ENCODE measurements around the gene ANKRD13D. TPM values are rescaled to one million over a fixed set of nuclear protein-coding genes. Genes with fewer than 3 reads are reported as not detected.
A peak's percentile ranks its signal among the peaks of the same experiment; 100 is the strongest.

ANKRD13D gene
- 36.9 TPM for total RNA-seq

DNA sequence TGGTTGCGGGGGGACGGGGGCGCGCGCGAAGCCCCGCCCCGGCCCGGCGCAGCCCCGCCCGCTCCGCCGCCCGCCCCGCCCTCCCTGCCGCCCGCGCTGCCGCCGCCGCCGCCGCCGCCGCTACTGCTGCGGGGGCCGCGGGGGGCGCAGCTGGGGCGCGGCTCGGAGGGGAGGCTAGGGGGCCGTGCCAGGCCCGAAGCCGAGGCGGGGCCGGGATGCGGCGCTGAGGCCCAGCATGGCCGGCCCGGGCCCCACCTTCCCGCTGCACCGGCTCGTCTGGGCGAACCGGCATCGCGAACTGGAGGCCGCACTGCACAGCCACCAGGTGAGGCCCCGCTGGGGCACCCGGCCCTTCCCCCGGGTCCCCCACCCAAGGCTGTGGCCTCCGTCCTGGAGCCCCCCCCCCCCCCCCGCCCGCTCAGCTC lies at the start of gene ANKRD13D:
TSS of gene ANKRD13D (plus strand) at position 78 of the 425 bp plus-strand sequence. CDS start at position 236, 158 bp downstream.
- no peak for DNase-seq

DNA sequence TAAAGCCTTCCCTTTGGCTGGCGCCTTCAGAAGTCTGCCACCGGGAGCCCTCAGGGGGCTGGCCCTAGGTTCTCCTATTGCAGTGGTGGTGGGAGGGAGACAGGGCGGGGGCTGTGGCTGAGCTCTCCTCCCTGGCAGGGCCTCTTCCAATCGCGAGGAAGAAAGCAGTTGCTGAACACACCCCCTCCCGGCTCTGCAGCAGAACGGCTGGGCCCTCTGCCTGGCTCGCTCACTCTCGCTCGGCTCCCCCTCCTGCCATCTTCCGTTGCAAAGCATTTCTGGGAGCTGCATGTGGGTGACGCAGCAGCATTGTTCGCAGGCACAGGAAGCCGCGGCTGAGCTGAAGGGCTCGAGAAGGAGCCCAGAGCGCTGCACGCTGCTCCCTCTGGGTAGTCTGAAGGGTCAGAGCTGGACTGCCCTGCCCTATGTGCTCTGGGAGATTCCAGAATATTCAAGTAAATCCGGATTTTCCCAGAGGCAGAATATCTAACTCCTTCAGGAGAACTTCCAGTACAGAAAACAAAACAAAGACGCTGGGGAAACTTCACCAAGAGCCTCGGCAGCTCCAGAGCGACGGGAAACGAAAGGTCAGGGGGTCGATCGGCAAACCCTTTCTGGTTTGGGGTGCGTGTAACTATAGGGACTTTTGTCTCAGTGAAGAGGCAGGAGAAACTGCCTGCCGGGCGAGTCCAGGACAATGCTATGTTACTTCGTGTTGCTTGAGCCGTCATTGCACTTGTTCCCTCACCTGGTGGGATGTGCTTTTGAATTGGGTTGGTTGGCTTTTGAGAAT lies 49.1 kb upstream of the ANKRD13D start:
- peak; percentile 99 for DNase-seq

DNA sequence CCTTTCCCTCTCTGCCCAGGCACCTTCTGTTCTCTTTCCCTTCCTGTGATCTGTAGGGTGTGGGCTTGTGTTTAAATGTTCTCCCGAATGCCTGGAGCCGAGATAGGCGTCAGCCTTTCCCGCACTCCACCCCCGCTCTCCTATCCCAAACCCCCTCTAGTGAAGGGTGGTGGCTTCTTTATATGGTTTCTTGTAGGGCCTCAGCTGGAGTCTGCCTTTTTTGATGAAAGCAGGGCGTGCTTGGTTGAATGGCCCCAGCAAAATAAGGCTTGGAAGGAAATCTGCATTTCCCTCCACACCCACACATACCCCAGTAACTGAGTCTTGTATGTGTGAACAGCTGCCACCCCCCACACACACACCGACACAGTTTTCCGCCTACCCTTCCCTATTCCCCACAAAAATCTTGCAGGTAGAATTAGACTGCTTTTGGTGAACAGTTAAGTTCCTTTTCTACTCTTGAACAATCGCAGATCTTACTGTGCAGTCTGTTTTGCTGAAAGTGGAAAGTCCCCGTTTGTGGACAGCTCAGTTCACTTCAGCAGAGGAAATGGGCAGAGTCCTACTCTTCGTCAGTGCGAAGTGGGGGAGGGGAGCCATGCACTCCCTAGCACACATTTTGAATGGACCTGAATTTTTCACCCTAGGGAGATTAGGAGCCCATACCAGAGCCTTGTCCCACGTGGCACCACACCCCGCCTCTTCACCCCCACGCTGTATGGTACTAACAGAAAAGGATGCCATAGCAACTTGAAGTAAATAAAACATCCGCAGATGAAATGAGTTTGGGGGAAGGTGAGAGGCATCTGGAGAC lies 48.3 kb upstream of the ANKRD13D start:
- DNase-seq, result peak; percentile 80

DNA sequence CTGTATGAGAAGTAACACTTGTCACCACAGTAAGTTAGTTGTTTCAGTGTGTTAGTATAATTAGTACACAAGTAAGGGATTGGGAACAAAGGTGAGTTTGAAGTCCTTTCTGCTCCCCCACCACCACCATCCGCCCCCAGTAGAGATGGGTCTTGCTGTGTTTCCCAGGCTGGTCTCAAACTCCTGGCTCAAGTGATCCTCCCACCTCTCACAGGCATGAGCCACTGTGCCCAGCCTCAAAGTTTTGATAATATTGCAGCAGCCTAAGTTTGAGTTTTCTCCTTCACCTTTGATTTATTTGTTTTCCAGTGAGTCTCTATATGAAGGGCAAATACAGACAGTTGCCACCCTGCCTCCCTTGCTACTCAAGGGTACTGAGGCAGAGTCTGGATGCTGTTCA lies 46.6 kb upstream of the ANKRD13D start:
- no peak for DNase-seq

DNA sequence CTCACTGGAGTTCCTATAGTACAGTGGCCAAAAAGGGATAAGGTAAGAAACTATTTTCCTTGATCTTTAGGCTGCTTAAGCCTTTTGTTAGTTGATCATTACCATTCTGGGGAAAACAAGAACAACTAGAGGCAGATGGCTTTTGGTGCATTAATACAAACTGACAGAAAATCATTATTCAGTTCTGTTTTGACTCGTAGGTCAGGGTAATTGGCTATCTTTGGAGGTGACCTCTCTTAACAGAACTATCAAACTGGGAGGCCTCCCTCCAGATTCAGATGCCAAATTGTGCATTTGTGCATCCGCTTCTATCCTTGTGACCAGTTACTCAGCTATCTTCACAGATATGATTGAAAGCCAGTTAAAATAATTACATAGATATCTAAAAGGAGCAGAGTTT lies 46.1 kb upstream of the ANKRD13D start:
- no peak for DNase-seq

DNA sequence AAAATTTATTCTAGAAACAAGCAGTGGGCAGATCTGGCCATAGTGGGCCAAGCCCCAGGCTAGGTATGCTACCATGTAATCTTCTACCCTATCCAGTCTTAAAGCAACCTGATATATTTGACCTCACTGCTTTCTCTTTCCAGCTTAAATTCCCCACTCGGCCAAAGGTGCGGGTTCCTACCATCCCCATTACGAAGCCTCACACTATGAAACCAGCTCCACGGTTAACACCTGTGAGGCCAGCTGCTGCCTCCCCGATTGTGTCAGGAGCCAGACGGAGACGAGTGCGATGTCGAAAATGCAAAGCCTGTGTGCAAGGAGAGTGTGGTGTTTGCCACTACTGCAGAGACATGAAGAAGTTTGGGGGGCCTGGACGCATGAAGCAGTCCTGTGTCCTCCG lies 44.1 kb upstream of the ANKRD13D start:
- DNase-seq, result no peak

DNA sequence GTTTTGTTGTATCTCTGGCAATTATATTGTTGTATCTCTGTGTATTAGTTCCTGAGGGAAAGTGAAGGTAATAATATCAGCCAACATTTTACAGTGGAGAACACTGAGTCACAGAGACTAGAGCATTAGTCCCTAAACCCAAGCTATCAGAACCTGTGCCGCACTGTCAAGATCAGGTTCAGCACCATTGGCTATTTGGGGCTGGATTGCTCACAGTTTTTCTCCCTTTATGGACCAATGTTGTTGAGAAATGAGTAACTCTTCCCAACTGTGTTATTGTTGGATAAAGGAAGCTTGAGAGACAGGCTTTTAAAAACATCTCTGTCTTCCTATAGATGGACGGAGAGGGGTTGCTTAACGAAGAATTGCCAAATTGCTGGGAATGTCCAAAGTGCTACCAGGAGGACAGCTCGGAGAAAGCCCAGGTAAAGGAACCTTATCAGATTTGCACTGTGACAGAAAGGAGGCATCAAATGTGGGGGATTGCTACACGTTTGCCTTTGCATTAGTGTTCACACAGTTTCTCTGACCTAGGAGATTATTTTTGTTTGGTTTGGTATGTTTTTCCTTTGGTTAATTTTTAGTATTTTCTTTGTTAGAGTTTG lies 41.1 kb upstream of the ANKRD13D start:
- DNase-seq, result no peak

DNA sequence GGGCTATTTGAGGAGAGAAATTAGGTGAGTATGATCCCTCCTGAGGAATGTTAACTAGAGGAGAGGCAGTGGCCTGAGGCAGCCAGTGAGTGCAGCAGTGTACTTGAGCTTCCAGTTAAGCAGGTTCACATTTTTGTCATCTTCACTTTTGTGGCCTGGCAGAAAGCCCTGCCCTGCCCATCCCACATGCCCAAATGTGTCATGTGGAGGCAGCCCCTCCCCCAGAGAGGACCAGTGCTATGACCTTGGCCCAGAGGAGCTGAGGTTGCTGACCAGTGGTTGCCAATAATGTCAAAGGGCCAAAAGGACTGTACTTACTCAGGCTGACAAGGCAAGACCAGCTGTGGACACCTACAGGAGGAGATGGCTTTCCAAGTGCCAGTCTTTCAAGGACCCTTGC lies 40.5 kb upstream of the ANKRD13D start:
- peak; percentile 63 for DNase-seq

DNA sequence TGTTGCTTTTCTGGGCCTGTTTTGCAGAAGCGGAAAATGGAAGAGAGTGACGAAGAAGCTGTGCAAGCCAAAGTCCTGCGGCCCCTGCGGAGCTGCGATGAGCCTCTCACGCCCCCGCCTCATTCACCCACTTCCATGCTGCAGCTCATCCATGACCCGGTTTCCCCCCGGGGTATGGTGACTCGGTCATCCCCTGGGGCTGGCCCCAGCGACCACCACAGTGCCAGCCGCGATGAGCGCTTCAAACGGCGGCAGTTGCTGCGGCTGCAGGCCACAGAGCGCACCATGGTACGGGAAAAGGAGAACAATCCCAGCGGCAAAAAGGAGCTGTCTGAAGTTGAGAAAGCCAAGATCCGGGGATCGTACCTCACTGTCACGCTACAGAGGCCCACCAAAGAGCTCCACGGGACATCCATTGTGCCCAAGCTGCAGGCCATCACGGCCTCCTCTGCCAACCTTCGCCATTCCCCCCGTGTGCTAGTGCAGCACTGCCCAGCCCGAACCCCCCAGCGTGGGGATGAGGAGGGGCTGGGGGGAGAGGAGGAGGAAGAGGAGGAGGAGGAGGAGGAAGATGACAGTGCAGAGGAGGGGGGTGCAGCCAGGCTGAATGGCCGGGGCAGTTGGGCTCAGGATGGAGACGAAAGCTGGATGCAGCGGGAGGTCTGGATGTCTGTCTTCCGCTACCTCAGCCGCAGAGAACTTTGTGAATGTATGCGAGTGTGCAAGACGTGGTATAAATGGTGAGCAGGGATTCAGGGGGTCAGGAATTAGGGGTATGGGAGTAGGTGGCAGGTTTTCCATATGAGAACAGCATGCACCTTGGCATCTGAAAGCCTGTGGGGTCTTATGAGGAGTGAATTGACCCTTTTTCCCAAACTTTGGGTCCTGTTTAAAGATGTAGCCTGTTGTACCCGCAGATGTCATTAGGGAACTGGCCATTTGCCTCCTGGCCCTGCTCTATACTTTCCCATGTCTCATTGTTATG lies 38.8 kb upstream of the ANKRD13D start:
- DNase-seq, result no peak

DNA sequence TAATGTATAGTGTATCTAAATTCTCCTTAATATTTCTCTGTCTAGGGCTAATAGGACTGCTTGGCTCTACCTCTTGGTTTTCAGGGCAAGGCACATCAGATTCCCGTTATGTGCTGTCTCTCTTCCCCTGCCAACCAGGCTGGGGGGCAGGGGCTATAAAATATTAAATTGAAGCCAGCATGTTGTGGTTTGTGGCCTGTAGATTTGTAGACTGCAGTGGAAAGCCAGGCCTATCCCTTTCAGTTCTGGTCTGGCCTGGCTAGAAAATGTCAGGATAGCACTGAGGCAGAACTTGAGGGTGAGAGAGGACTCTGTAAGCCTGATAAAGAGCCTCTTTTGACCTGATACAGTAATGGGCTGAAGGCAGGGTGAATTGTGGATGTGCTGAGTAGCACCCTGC lies 37.3 kb upstream of the ANKRD13D start:
- no peak for DNase-seq

DNA sequence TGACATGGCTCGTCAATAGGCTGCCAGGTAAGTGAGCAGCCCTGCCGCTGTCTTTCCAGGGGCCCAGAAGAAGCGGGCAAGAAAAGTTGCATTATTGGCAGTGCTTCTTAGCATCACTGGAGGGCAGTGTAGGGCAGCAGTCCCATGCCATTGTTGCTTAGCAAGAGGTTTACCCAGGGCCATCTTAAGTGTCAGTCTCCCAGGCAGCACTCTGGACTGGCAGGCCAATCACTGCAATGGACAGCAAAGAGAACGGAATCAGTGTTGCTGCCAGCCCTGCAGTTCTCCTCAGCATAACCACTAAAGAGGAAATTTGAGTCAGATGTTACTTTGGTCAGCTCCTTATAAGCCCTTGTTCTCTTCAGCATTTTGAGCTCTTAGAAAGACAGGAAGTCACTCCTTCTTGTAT lies 36.3 kb upstream of the ANKRD13D start:
- no peak for DNase-seq

DNA sequence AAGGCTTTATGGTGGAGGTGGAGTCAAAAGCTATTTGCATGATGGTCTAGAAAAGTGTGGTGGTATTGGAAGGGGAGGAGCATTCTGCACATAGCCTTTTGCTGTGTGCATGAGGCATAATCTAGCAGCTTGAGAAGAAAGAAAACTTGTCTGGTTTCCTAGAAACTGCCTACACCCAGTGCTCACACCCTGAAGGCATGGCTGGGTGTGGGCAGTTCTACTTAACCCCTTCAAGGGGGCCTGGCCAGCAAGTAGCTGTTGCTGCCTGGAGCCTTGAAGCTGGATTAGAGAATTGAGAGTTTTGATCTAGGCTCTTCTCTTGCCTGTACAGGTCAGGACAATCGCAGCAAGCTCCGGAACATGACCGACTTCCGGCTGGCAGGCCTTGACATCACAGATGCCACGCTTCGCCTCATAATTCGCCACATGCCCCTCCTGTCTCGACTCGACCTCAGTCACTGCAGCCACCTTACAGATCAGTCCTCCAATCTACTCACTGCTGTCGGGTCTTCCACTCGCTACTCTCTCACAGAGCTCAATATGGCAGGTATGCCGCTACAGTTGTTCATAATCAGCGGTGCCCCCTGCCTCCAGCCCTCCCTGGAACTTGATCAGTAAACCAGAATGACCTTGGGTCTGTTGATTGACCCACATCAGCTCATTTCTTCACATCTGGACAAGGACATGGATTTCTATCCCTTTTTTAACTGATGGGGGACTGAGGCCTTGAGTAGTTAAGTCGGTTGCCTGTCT lies 35.1 kb upstream of the ANKRD13D start:
- peak; percentile 64 for DNase-seq

DNA sequence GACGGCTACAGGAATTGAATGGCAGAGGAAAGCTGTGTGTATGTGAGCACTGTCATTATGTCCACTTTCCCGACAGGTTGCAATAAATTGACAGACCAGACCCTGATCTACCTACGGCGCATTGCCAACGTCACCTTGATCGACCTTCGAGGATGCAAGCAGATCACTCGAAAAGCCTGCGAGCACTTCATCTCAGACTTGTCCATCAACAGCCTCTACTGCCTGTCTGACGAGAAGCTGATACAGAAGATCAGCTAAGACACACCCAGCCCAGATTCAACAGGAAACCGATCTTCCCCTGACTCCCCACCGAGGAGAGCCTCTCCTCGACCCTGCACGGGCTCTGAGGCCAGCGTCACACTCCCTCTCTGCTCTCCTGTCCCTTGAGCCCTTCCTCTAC lies 34.3 kb upstream of the ANKRD13D start:
- no peak for DNase-seq

DNA sequence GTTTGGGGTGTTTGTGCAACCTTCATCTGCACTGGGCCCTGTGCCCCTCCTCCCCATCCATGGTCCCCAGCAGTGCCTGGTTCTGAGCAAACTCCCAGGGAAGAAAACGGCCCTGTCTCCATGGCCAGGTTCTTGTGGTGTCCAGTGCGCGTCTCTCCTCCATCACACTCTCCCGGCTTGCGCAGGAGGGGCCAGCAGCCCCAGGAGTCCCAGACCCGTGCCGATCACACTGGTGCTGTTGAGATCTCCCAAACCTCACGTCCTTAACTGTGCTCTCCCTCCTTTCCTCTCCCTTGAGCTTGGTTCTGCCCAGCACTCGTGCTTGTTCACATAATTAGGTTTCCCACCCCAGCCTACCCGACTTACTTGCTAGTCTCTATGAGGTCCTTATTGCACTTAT lies 33.8 kb upstream of the ANKRD13D start:
- no peak for DNase-seq

DNA sequence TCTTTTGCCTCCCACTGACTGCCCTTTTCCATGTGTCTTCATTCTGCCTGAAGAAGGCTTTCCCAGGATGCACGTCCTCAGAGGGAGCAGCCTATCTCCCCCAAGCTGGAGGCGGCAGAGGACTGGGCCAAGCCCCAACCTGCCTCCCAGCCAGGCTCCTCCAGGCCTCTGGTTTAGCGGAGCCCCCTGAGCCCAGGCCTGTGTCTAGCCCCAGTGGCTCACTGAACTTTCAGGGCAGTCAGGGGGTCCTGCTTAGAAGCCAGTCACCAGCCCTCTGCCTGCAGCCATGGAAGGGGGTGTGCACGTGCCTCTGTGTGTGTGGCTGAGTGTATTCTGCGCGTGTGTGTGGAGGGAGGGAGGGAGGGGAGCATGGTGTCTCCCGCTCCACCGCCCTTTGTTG lies 33.2 kb upstream of the ANKRD13D start:
- no peak for DNase-seq

DNA sequence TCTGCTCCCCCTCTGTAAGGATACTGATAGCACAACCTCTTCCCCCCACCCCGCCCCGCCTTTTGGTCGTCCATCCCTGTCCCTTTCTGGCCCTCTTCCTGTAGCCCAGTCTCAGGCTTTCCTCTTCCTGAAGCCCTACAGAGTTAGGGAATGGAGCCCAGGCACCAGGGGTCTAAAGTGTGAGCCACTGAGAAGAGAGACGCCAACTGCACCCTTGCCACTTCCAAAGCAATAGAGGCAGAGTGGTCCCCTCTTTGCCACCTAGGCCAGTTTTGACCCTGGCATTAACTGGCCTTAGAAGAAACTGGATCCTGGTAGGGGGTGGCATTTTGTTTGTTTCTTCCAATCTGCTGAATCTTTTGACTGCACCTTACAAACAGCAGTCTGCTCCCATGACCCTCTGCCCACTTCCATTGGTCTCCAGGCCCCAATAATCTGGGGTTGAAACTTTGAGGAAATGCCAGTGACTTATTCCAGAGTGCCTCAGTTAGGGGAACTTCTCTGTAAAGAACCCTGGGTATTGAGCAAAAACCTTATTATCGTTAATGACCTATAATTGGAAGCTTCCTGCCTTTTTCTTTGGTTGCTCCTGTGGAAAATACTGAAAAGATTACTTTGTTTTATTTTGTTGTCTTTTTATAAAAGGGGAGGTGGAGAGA lies 32.5 kb upstream of the ANKRD13D start:
- no peak for DNase-seq

DNA sequence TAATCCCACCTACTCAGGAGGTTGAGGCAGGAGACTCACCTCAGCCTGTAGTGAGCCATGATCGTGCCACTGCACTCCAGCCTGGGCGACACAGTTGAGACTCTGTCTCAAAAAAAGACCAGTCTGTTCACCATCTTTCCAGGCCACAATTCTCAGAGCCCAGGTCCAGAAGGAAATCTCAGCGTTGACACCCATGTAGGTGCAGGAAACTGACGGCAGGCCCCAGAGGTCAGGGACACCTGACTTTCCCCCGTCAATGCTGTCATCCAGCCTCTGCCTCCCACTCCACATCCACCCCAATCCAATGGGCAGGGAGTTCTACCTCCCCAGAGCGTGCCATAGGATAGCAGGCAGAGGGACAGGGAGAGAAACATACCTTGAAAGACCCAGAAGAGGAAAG lies 28.7 kb upstream of the ANKRD13D start:
- DNase-seq, result no peak

DNA sequence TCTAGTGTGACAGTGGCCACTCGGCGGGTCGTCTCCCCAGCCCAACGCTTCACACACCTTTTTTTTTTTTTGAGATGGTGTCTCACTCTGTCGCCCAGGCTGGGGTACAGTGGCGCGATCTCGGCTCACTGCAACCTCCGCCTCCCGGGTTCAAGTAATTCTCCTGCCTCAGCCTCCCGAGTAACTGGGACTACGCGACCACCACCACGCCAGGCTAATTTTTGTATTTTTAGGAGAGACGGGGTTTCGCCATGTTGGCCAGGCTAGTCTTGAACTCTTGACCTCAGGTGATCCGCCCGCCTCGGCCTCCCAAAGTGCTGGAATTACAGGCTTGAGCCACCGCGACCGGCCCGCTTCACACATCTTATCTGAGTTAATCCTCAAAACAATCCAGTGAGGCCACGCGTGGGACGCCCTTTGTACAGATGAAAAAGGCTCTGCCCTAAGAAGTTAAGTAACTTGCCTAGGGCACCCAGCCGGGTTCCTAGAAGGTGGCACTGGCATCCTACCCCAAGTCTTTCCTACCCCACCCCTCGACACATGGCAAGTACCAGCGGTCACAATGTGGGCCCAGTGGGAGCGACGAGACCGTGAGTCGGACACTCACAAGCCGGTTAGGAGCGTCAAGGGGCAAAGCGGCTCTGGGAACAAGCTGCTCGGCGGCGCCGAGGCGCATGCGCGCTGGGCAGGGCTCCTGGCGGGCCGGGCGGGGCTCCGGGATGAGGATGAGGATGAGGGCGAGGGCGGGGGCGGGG lies 28.0 kb upstream of the ANKRD13D start:
- peak; percentile 61 for DNase-seq

DNA sequence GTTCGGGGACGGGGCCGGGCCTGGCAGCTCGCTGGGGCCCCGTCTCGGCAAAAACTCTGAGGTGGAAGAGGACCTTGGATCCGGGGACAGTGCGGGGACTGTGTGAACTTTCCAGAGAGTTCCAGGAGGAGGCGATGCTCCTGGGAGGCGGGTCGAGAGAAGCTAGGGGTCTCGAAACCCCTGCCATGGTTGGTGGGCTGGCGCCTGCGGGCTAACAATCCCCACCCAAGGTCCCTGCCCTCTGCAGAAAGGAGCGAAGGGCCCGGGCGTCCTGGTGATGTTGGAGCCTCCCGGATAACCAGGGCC lies 27.5 kb upstream of the ANKRD13D start:
- DNase-seq, result no peak

Measured in tongue (tissue), 2 donors.